GM12874 (cell line): ENCODE data around the gene PRR3.

Source experiments
- CTCF ChIP-seq: IDR thresholded peaks from 2 replicates; pipeline ENCODE4 v1.5.1; 2011; ENCODE audit warnings: low read depth, mild to moderate bottlenecking, control low read depth, low read length, moderate library complexity; ENCODE audit not compliant: insufficient read depth

PRR3 gene

GRCh38 chr6:30564114-30564513 is 7.0 kb downstream of the PRR3 start:
- TF ChIP-seq CTCF, result no peak

- no peak for TF ChIP-seq CTCF
Measured at GRCh38 chr6:30565772-30566171, 8.7 kb downstream of the PRR3 start.

- no peak for TF ChIP-seq CTCF
Measured at GRCh38 chr6:30568245-30568644, 11.2 kb downstream of the PRR3 start.

GRCh38 chr6:30570263-30570662 is 13.2 kb downstream of the PRR3 start:
- TF ChIP-seq CTCF, result no peak

- no peak for TF ChIP-seq CTCF
Measured at GRCh38 chr6:30570740-30571074, 13.6 kb downstream of the PRR3 start.

- no peak for TF ChIP-seq CTCF
Measured at GRCh38 chr6:30571075-30571761, 14.1 kb downstream of the PRR3 start, which contains the start of gene ABCF1. ABCF1 (plus strand) TSS chr6:30571442; CDS start chr6:30571488, 46 bp downstream.

GRCh38 chr6:30571762-30572082 is 14.6 kb downstream of the PRR3 start:
- no peak for TF ChIP-seq CTCF
